IMR-90 (cell line): ENCODE measurements around the gene SPECC1L. TPM values are rescaled to one million over a fixed set of nuclear protein-coding genes. Genes with fewer than 3 reads are reported as not detected.
"Not testable (repeated sequence)": the region's sequence is repeated elsewhere in the genome, so short reads cannot be mapped to it uniquely, and the experiment has no call there.

Experiments
- ATAC-seq: fragments of 200-7000 bp; cut with Tn5 transposase; 2 replicates; pipeline ENCODE4 v1.9.1; 2020; ENCODE audit warnings: low read depth, mild to moderate bottlenecking, moderate library complexity
- BruUV-seq: library from RNA; stranded (reverse); fragments of 400-500 nt; replicated peaks from 2 replicates; lab custom pipeline; 2021; lab: Mats Ljungman, UMichigan
- CTCF ChIA-PET: fragments of 300-600 bp; formaldehyde crosslinking; extraction: SDS; loops from one replicate; lab custom pipeline; 2021; ENCODE audit warnings: antibody characterized with exemption; lab: Yijun Ruan, JAX
- POLR2A ChIA-PET: fragments of 300-600 bp; sonication (Branson Sonifier 250); formaldehyde crosslinking; loops from one replicate; lab custom pipeline; 2022; ENCODE audit warnings: antibody characterized with exemption; ENCODE audit not compliant: unreplicated experiment; lab: Charles Lee
- DNase-seq: peaks from one replicate; pipeline ENCODE4 v3.0.0; 2013
- H2AFZ ChIP-seq: replicated peaks from 2 replicates; pipeline ENCODE3; 2013; ENCODE audit warnings: low read length, mild to moderate bottlenecking; ENCODE audit not compliant: poor library complexity
- H2AK5ac ChIP-seq: 2 replicates; pipeline ENCODE4 v1.6.1; 2013; ENCODE audit warnings: low read depth, low read length, inconsistent platforms
- H2AK9ac ChIP-seq: replicated peaks from 2 replicates; pipeline ENCODE3; 2013; ENCODE audit warnings: mild to moderate bottlenecking, low read depth, low read length, moderate library complexity; ENCODE audit not compliant: poor library complexity
- H2BK120ac ChIP-seq: 2 replicates; pipeline ENCODE4 v1.6.1; 2013; ENCODE audit warnings: low read depth, low read length, inconsistent platforms
- H2BK15ac ChIP-seq: 3 replicates; pipeline ENCODE4 v1.6.1; 2013; ENCODE audit warnings: low read depth, low read length, inconsistent platforms
- H2BK20ac ChIP-seq: 2 replicates; pipeline ENCODE4 v1.6.1; 2013; ENCODE audit warnings: low read depth, mild to moderate bottlenecking, inconsistent platforms, low read length, moderate library complexity
- H2BK5ac ChIP-seq: 2 replicates; pipeline ENCODE4 v1.6.1; 2013; ENCODE audit warnings: mild to moderate bottlenecking, low read depth, low read length, inconsistent platforms; ENCODE audit not compliant: poor library complexity, severe bottlenecking
- H3K14ac ChIP-seq: replicated peaks from 2 replicates; pipeline ENCODE4 v1.6.1; 2013; ENCODE audit warnings: low read depth, low read length, inconsistent platforms
- H3K18ac ChIP-seq: 2 replicates; pipeline ENCODE4 v1.6.1; 2013; ENCODE audit warnings: low read depth, low read length, control low read depth
- H3K23ac ChIP-seq: 2 replicates; pipeline ENCODE4 v1.6.1; 2013; ENCODE audit warnings: low read depth, low read length, inconsistent platforms
- H3K27ac ChIP-seq: 2 replicates; pipeline ENCODE4 v1.5.1; 2013; ENCODE audit warnings: mild to moderate bottlenecking, control low read depth, low read length; ENCODE audit not compliant: insufficient read depth
- H3K27me3 ChIP-seq: 2 replicates; pipeline ENCODE4 v1.6.1; 2013; ENCODE audit warnings: low read length; ENCODE audit not compliant: control insufficient read depth, insufficient read depth
- H3K36me3 ChIP-seq: 2 replicates; pipeline ENCODE4 v1.6.1; 2013; ENCODE audit warnings: low read length, mixed read lengths; ENCODE audit not compliant: control insufficient read depth, insufficient read depth
- H3K4ac ChIP-seq: 2 replicates; pipeline ENCODE4 v1.6.1; 2013; ENCODE audit warnings: low read depth, low read length, inconsistent platforms
- H3K4me1 ChIP-seq: 2 replicates; pipeline ENCODE4 v1.6.1; 2013; ENCODE audit warnings: low read length, mixed read lengths; ENCODE audit not compliant: control insufficient read depth, insufficient read depth
- H3K4me2 ChIP-seq: 2 replicates; pipeline ENCODE4 v1.6.1; 2013; ENCODE audit warnings: low read depth, mild to moderate bottlenecking, control low read depth, low read length, moderate library complexity
- H3K4me3 ChIP-seq: 2 replicates; pipeline ENCODE4 v1.5.1; 2013; ENCODE audit warnings: low read depth, mild to moderate bottlenecking, control low read depth, low read length, moderate library complexity; ENCODE audit not compliant: insufficient read depth
- H3K56ac ChIP-seq: 2 replicates; pipeline ENCODE4 v1.6.1; 2013; ENCODE audit warnings: low read length, inconsistent platforms; ENCODE audit not compliant: insufficient read depth; ENCODE audit errors: extremely low read depth
- H3K79me1 ChIP-seq, 2 experiments: 2 replicates each; pipeline ENCODE4 v1.6.1; 2013; ENCODE audit warnings: low read length in 2 of 2, inconsistent platforms in 1 of 2, low read depth in 1 of 2
- H3K9ac ChIP-seq: 2 replicates; pipeline ENCODE4 v1.6.1; 2013; ENCODE audit warnings: low read depth, low read length, control low read depth
- H3K9me1 ChIP-seq: 2 replicates; pipeline ENCODE4 v1.6.1; 2013; ENCODE audit warnings: low read length, inconsistent platforms; ENCODE audit not compliant: insufficient read depth
- H3K9me3 ChIP-seq: 2 replicates; pipeline ENCODE4 v1.6.1; 2013; ENCODE audit warnings: low read length; ENCODE audit not compliant: control insufficient read depth, insufficient read depth
- H4K20me1 ChIP-seq: 2 replicates; pipeline ENCODE4 v1.6.1; 2013; ENCODE audit warnings: low read length, inconsistent platforms; ENCODE audit not compliant: insufficient read depth
- H4K5ac ChIP-seq: 2 replicates; pipeline ENCODE4 v1.6.1; 2013; ENCODE audit warnings: mild to moderate bottlenecking, low read depth, low read length, control low read depth
- H4K8ac ChIP-seq, 2 experiments: 2 replicates each; pipeline ENCODE4 v1.6.1; 2013; ENCODE audit warnings: low read depth in 2 of 2, low read length in 2 of 2, control low read depth in 1 of 2, inconsistent platforms in 1 of 2
- H4K91ac ChIP-seq: 2 replicates; pipeline ENCODE4 v1.6.1; 2013; ENCODE audit warnings: low read depth, low read length, inconsistent platforms; ENCODE audit not compliant: insufficient read depth
- RAD21 ChIP-seq: IDR thresholded peaks from 2 replicates; pipeline ENCODE4 v1.6.1; 2012; ENCODE audit warnings: low read length, improper control_type of control experiment
- SMC3 ChIP-seq: fragments of 150-350 bp; IDR thresholded peaks from 2 replicates; pipeline ENCODE4 v1.6.1; 2016; ENCODE audit warnings: low read depth, mild to moderate bottlenecking, antibody characterized with exemption, low read length, moderate library complexity
- WGBS, 2 experiments: methylation state at CpG; one replicate each; pipeline versions ENCODE4 v1.1.5 to v1.1.7; 2013; ENCODE audit warnings: missing lambda C conversion rate in 2 of 2; ENCODE audit not compliant: insufficient read length in 1 of 2; ENCODE audit errors: extremely low coverage in 2 of 2; 5-methylcytosine and 5-hydroxymethylcytosine counted together
- dilution Hi-C: fragments of 300-500 bp; cut with HindIII; formaldehyde crosslinking; loops from one replicate; pipeline ENCODE4 v1.14.3; 2018; ENCODE audit warnings: low sequenced_read_pairs; ENCODE audit not compliant: unreplicated experiment
- in situ Hi-C: fragments of 300-500 bp; cut with MboI; formaldehyde crosslinking; loops from 3 replicates; pipeline ENCODE4 v1.14.3; 2019; ENCODE audit warnings: low sequenced_read_pairs, inconsistent platforms, mixed read lengths
- intact Hi-C: fragments of 100-400 bp; cut with micrococcal nuclease; formaldehyde crosslinking; loops from 2 replicates; pipeline ENCODE4 v1.10.0; 2022
- polyA plus RNA-seq, 3 experiments: library from polyadenylated mRNA; depleted of rRNA; stranded (reverse); fragments of >200 nt; gene quantifications; 2 replicates each; pipeline ENCODE4 v1.2.3, GENCODE V29; 2012; ENCODE audit warnings: low replicate concordance in 1 of 3
- total RNA-seq: library from RNA; depleted of rRNA; stranded (reverse); fragments of >200 nt; gene quantifications from 2 replicates; pipeline ENCODE4 v1.2.3, GENCODE V29; 2012
- TF ChIP-seq, protein P1 (sequence below): conservative IDR thresholded peaks from 2 replicates; pipeline ENCODE4 v1.5.1; 2012; ENCODE audit warnings: mild to moderate bottlenecking, low read depth, low read length, improper control_type of control experiment

The SPECC1L gene
- total and polyA plus RNA-seq, 2 of the 4 experiments (the other 2 are of a cell fraction): 18.7 to 44.1 TPM

DNA sequence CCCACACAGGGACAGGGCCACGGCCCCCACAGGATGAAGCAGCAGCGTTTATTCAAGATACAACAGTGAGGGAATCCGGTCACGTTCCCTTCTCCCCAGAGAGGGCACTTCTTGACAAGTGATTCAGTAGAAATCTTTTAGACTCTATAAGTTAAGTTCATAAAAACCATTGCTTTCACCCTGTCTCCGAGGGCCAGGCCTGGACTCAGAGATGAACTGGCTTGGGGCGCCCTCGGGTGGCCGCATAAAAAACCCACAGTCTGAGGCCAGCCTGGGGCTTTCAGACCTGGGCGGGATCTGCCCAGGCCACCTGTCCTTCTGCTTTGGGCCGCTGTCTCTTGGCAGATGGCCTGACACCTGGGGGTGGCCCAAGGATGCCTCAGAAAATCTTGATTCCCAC lies 11.2 kb upstream of the SPECC1L start:
- H2AFZ ChIP-seq, H3K56ac ChIP-seq, H3K36me3 ChIP-seq, in situ Hi-C loops, BruUV-seq, H2AK5ac ChIP-seq, H3K27ac ChIP-seq, H3K18ac ChIP-seq, H3K9me3 ChIP-seq, H2BK15ac ChIP-seq, H3K79me1 ChIP-seq, H4K91ac ChIP-seq, H3K9me1 ChIP-seq, H3K27me3 ChIP-seq, H2BK20ac ChIP-seq, H3K4me2 ChIP-seq, H3K23ac ChIP-seq, dilution Hi-C loops, H3K14ac ChIP-seq, CTCF ChIA-PET, H3K9ac ChIP-seq, H3K4me1 ChIP-seq, H4K5ac ChIP-seq, H2AK9ac ChIP-seq, POLR2A ChIA-PET, H3K4me3 ChIP-seq, H4K20me1 ChIP-seq: not testable (repeated sequence)
- intact Hi-C loops: loop anchor here (1.0 kb wide), 1 partner anchor 70 kb away; no protein-coding TSS in a partner anchor
- peak overlapping the region; percentile 50; the same call in 1 of the 2 replicates for H3K4ac ChIP-seq
- peak; percentile 56; the same call in 1 of the 2 replicates for ATAC-seq
- peak; percentile 63 for TF ChIP-seq RAD21
- peak; percentile 66 for TF ChIP-seq SMC3
- TF ChIP-seq, protein P1, sequence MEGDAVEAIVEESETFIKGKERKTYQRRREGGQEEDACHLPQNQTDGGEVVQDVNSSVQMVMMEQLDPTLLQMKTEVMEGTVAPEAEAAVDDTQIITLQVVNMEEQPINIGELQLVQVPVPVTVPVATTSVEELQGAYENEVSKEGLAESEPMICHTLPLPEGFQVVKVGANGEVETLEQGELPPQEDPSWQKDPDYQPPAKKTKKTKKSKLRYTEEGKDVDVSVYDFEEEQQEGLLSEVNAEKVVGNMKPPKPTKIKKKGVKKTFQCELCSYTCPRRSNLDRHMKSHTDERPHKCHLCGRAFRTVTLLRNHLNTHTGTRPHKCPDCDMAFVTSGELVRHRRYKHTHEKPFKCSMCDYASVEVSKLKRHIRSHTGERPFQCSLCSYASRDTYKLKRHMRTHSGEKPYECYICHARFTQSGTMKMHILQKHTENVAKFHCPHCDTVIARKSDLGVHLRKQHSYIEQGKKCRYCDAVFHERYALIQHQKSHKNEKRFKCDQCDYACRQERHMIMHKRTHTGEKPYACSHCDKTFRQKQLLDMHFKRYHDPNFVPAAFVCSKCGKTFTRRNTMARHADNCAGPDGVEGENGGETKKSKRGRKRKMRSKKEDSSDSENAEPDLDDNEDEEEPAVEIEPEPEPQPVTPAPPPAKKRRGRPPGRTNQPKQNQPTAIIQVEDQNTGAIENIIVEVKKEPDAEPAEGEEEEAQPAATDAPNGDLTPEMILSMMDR: peak; percentile 59
- peak overlapping the region; percentile 76 for H2BK5ac ChIP-seq
- peak; percentile 81 for DNase-seq
- no CpG with 5 or more reads among the region's 10 CpGs for WGBS, 2 experiments
- peak overlapping the region; percentile 68; the same call in 1 of the 2 replicates for H2BK120ac ChIP-seq
- H4K8ac ChIP-seq: peak overlapping the region in 1 of 2 experiments; percentile 83; a peak in 2 of 4 replicates

DNA sequence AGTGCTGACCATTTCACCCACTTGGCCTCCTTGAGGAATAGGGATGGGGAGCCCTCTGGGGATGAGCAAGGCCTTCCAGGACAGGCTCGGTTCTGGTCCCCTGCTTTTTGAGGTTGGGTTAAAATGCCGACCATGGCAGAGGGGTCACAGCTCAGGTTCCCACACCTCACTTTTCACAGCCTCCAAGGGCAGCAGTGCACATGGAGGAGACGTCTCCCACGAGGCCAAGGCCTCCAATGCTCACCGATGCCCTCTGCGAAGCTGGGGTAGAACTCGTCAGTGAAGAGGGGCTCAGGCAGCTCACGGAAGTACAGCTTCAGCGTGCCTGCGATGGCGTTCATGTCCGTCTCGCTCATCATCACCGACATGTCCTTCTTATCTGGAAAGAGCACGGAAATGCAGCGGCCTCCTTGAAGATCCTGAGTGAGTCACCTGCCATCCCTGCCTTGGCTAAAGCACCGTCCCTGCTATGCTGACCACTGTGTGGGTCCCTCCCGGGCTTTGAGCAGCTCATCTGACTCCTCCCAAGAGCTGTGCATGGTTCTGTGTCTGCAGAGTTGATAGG lies 8.4 kb upstream of the SPECC1L start:
- H4K5ac ChIP-seq, H3K4me2 ChIP-seq, H4K20me1 ChIP-seq, H3K27ac ChIP-seq, CTCF ChIA-PET, ATAC-seq, POLR2A ChIA-PET, H2AK9ac ChIP-seq, H2AFZ ChIP-seq, H3K14ac ChIP-seq, H3K79me1 ChIP-seq, H3K4me1 ChIP-seq, H3K56ac ChIP-seq, H3K9me1 ChIP-seq, H3K27me3 ChIP-seq, H4K8ac ChIP-seq, in situ Hi-C loops, H3K9ac ChIP-seq, H3K9me3 ChIP-seq, H2BK20ac ChIP-seq, DNase-seq, dilution Hi-C loops, BruUV-seq, H2BK5ac ChIP-seq, intact Hi-C loops, H3K4me3 ChIP-seq, H3K23ac ChIP-seq, H3K18ac ChIP-seq, H3K36me3 ChIP-seq: not testable (repeated sequence)
- Histone ChIP-seq H2AK5ac (peak overlapping the region; percentile 59; the same call in 1 of the 2 replicates), H4K91ac (peak overlapping the region; percentile 9; the same call in 1 of the 2 replicates), H3K4ac (peak overlapping the region; percentile 56), H2BK120ac (0 out of 2 replicates have a peak overlapping the region, but pooled peaks have one; percentile 3), H2BK15ac (peak overlapping the region; percentile 83; the same call in 2 of the 3 replicates)
- 95% methylated on average over 12 of the region's 18 CpGs; no CpG with 5 or more reads in 1 of the 2 experiments for WGBS, 2 experiments
